ENCODE results near the gene TBX15.

- TF ChIP-seq CTCF (conservative IDR thresholded peaks at IDR 0.05) (no peak), ZFX (IDR thresholded peaks at IDR 0.05) (no peak)
Observed at GRCh38 chr1:118974661-118975060, 13.5 kb downstream of the TBX15 start.
